HCT116 (cell line): ENCODE measurements around the gene ZNF618. TPM values are rescaled to one million over a fixed set of nuclear protein-coding genes. Genes with fewer than 3 reads are reported as not detected.

Experiments
- ATAC-seq: fragments of 200-7000 bp; cut with Tn5 transposase; 2 replicates; pipeline ENCODE4 v1.9.1; 2020; ENCODE audit warnings: mild to moderate bottlenecking, moderate library complexity
- BruUV-seq: library from RNA; stranded (reverse); fragments of 400-500 nt; replicated peaks from 2 replicates; lab custom pipeline; 2021; lab: Mats Ljungman, UMichigan
- CTCF ChIA-PET: fragments of 300-600 bp; sonication (Branson Sonifier 250); formaldehyde crosslinking; loops from one replicate; lab custom pipeline; 2021; ENCODE audit warnings: antibody characterized with exemption; lab: Charles Lee
- POLR2A ChIA-PET: fragments of 300-600, 350-600 bp; sonication (Branson Sonifier 250); formaldehyde crosslinking; loops from one replicate; lab custom pipeline; 2021; ENCODE audit warnings: antibody characterized with exemption; lab: Charles Lee
- RAD21 ChIA-PET, 2 experiments: fragments of 300-600 bp; sonication (Branson Sonifier 250); formaldehyde crosslinking; loops; one replicate each; lab custom pipeline; 2023; ENCODE audit warnings: low total read pairs in 2 of 2; ENCODE audit not compliant: uncharacterized antibody in 2 of 2, unreplicated experiment in 2 of 2, low non-redundant PET in 1 of 2; lab: Charles Lee
- DNase-seq: peaks from one replicate; pipeline ENCODE4 v3.0.0-alpha.2; 2010; ENCODE audit warnings: low read depth, low spot score
- H2AFZ ChIP-seq: fragments of 200-600 bp; shearing (Covaris generic), sonication (generic); 2 replicates; pipeline ENCODE4 v1.6.1; 2017; ENCODE audit warnings: low read depth, mixed run types, mixed read lengths, antibody characterized with exemption, low read length; ENCODE audit not compliant: poor library complexity, severe bottlenecking
- H3K27ac ChIP-seq: 2 replicates; pipeline ENCODE4 v1.5.1; 2012; ENCODE audit warnings: low read depth, low read length
- H3K27me3 ChIP-seq: fragments of 200-600 bp; sonication (generic); 2 replicates; pipeline ENCODE4 v1.6.1; 2016; ENCODE audit warnings: mixed run types, low read length, mixed read lengths; ENCODE audit not compliant: insufficient read depth
- H3K36me3 ChIP-seq, 2 experiments: fragments of 200-500 bp in 1 of 2; fragments of 200-600 bp in 1 of 2; sonication (Bioruptor generic) in 1 of 2; sonication (generic) in 1 of 2; 2 replicates each; pipeline versions ENCODE4 v1.5.1 to v1.6.1; 2014 to 2016; ENCODE audit warnings: low read length in 2 of 2, inconsistent platforms in 1 of 2, mixed read lengths in 1 of 2, mixed run types in 1 of 2; ENCODE audit not compliant: insufficient read depth in 2 of 2, control insufficient read depth in 1 of 2
- H3K4me1 ChIP-seq, 2 experiments: fragments of 200-600 bp in 1 of 2; sonication (generic) in 1 of 2; 2 replicates each; pipeline versions ENCODE4 v1.5.1 to v1.6.1; 2012 to 2017; ENCODE audit warnings: low read length in 2 of 2, inconsistent platforms in 1 of 2, mild to moderate bottlenecking in 1 of 2, mixed read lengths in 1 of 2, mixed run types in 1 of 2, moderate library complexity in 1 of 2; ENCODE audit not compliant: insufficient read depth in 2 of 2, control insufficient read depth in 1 of 2
- H3K4me2 ChIP-seq: fragments of 200-600 bp; sonication (generic); 2 replicates; pipeline ENCODE4 v1.6.1; 2017; ENCODE audit warnings: mixed run types, low read length, mixed read lengths
- H3K4me3 ChIP-seq, 2 experiments: fragments of 200-600 bp in 1 of 2; sonication (generic) in 1 of 2; replicated peaks in 1 of 2; 2 replicates each; pipeline ENCODE4 v1.5.1; 2011 to 2016; ENCODE audit warnings: low read length in 2 of 2, control low read depth in 1 of 2, low read depth in 1 of 2, mild to moderate bottlenecking in 1 of 2, mixed read lengths in 1 of 2, mixed run types in 1 of 2
- H3K79me2 ChIP-seq: fragments of 200-600 bp; sonication (generic); 2 replicates; pipeline ENCODE4 v1.6.1; 2017; ENCODE audit warnings: mild to moderate bottlenecking, mixed run types, low read length, moderate library complexity, mixed read lengths; ENCODE audit not compliant: insufficient read depth
- H3K9ac ChIP-seq: fragments of 200-600 bp; sonication (generic); 2 replicates; pipeline ENCODE4 v1.6.1; 2016; ENCODE audit warnings: low read length, mixed read lengths
- H3K9me2 ChIP-seq: fragments of 200-600 bp; sonication (generic), shearing (Covaris generic); 2 replicates; pipeline ENCODE4 v1.6.1; 2017; ENCODE audit warnings: mixed run types, mild to moderate bottlenecking, moderate library complexity; ENCODE audit not compliant: insufficient read depth
- H3K9me3 ChIP-seq, 2 experiments: fragments of 200-500 bp in 1 of 2; fragments of 200-600 bp in 1 of 2; sonication (Bioruptor generic) in 1 of 2; sonication (generic) in 1 of 2; 2 replicates each; pipeline ENCODE4 v1.6.1; 2014 to 2017; ENCODE audit warnings: low read length in 2 of 2, mixed read lengths in 2 of 2, inconsistent platforms in 1 of 2, low read depth in 1 of 2, mild to moderate bottlenecking in 1 of 2, mixed run types in 1 of 2, moderate library complexity in 1 of 2; ENCODE audit not compliant: control insufficient read depth in 1 of 2, insufficient read depth in 1 of 2
- H4K20me1 ChIP-seq: fragments of 200-600 bp; sonication (generic), shearing (Covaris generic); 2 replicates; pipeline ENCODE4 v1.6.1; 2017; ENCODE audit warnings: mixed run types, mild to moderate bottlenecking, moderate library complexity; ENCODE audit not compliant: insufficient read depth
- CBX3 ChIP-seq: IDR thresholded peaks from 2 replicates; pipeline ENCODE4 v1.6.1; 2012; ENCODE audit warnings: low read depth
- CEBPB ChIP-seq: IDR thresholded peaks from 2 replicates; pipeline ENCODE4 v1.6.1; 2012; ENCODE audit warnings: low read depth
- EGR1 ChIP-seq: IDR thresholded peaks from 2 replicates; pipeline ENCODE4 v1.6.1; 2012; ENCODE audit warnings: low read depth
- ELF1 ChIP-seq: IDR thresholded peaks from 2 replicates; pipeline ENCODE4 v1.6.1; 2012; ENCODE audit warnings: low read depth, borderline replicate concordance
- EZH2 ChIP-seq: fragments of 200-600 bp; sonication (generic); IDR thresholded peaks from 2 replicates; pipeline ENCODE4 v1.6.1; 2017; ENCODE audit warnings: antibody characterized with exemption, mixed run types
- EZH2phosphoT487 ChIP-seq: fragments of 200-600 bp; IDR thresholded peaks from 2 replicates; pipeline ENCODE4 v1.6.1; 2018; ENCODE audit warnings: antibody characterized with exemption, borderline replicate concordance
- JUND ChIP-seq: IDR thresholded peaks from 2 replicates; pipeline ENCODE4 v1.6.1; 2012
- MAX ChIP-seq: IDR thresholded peaks from 2 replicates; pipeline ENCODE4 v1.6.1; 2012
- POLR2A ChIP-seq: IDR thresholded peaks from 2 replicates; pipeline ENCODE4 v1.7.0; 2011; ENCODE audit warnings: borderline replicate concordance; ENCODE audit not compliant: insufficient read depth, insufficient read length; ENCODE audit errors: extremely low read depth
- POLR2AphosphoS5 ChIP-seq: IDR thresholded peaks from 2 replicates; pipeline ENCODE4 v1.6.1; 2011; ENCODE audit warnings: mild to moderate bottlenecking, low read depth, low read length, moderate library complexity
- RAD21 ChIP-seq: IDR thresholded peaks from 2 replicates; pipeline ENCODE4 v1.6.1; 2012; ENCODE audit warnings: low read depth, mild to moderate bottlenecking
- SIN3A ChIP-seq: IDR thresholded peaks from 2 replicates; pipeline ENCODE4 v1.6.1; 2012; ENCODE audit warnings: low read depth
- SP1 ChIP-seq: IDR thresholded peaks from 2 replicates; pipeline ENCODE4 v1.6.1; 2012; ENCODE audit warnings: low read depth
- SRF ChIP-seq: IDR thresholded peaks from 2 replicates; pipeline ENCODE4 v1.6.1; 2012; ENCODE audit warnings: low read depth
- YY1 ChIP-seq: IDR thresholded peaks from 2 replicates; pipeline ENCODE4 v1.6.1; 2011; ENCODE audit warnings: low read length, low read depth, moderate library complexity, mild to moderate bottlenecking; ENCODE audit not compliant: insufficient replicate concordance; ENCODE audit errors: extremely low read depth
- ZNF274 ChIP-seq: fragments of 200-500 bp; sonication (Bioruptor generic); IDR thresholded peaks from 2 replicates; pipeline ENCODE4 v1.6.1; 2014; ENCODE audit warnings: mild to moderate bottlenecking, low read depth, low read length, inconsistent platforms
- intact Hi-C: fragments of 100-400 bp; cut with micrococcal nuclease; formaldehyde crosslinking; loops from 2 replicates; pipeline ENCODE4 v1.10.0; 2022
- total RNA-seq: library from RNA; stranded (reverse); gene quantifications from one replicate; pipeline ENCODE4 v1.2.1, GENCODE V29; 2021; ENCODE audit not compliant: unreplicated experiment
- TF ChIP-seq, protein P1 (sequence below): IDR thresholded peaks from 2 replicates; pipeline ENCODE4 v1.6.1; 2012; ENCODE audit warnings: low read depth
- TF ChIP-seq, protein P2 (sequence below): IDR thresholded peaks from 2 replicates; pipeline ENCODE4 v1.6.1; 2011; ENCODE audit warnings: mild to moderate bottlenecking, low read length, moderate library complexity; ENCODE audit not compliant: insufficient replicate concordance; ENCODE audit errors: extremely low read depth
- TF ChIP-seq, protein P3 (sequence below), 3 experiments: fragments of 200-600 bp in 1 of 3; sonication (generic) in 1 of 3; IDR thresholded peaks in 2 of 3; conservative IDR thresholded peaks in 1 of 3; 2 replicates each; pipeline ENCODE4 v1.5.1; 2012 to 2017; ENCODE audit warnings: low read depth in 2 of 3, low read length in 2 of 3, antibody characterized with exemption in 1 of 3, borderline replicate concordance in 1 of 3, control low read depth in 1 of 3, mild to moderate bottlenecking in 1 of 3, mixed read lengths in 1 of 3, mixed run types in 1 of 3, moderate library complexity in 1 of 3; ENCODE audit not compliant: insufficient read depth in 1 of 3
- TF ChIP-seq, protein P4 (sequence below): IDR thresholded peaks from 2 replicates; pipeline ENCODE4 v1.6.1; 2012

The ZNF618 gene
- total RNA-seq, 1 experiment from 2014 or later, result 13.5 TPM

DNA sequence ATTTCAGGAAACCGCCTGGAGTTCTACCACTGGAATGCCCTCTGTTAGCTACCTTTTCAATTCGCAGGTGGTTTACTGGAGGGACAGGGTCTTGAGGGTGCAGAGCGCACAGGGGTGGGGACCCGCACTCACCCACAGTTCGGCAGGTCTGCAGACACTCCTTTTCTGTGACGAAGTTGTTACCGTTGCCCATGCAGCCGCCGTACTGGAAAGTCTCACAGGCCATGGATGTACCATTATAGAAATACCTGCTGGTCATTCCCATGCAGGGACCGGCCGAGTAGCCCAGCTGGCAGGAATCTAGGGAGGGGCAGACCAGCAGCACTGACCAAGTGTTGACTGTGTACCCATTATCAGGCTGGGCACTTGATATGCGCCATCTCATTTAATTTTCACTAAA lies 185.2 kb downstream of the ZNF618 start:
- BruUV-seq, result no TSS peak
- Histone ChIP-seq H4K20me1 (no peaks in the 10 kb centered on the region), H3K36me3 (no peaks in the 10 kb centered on the region), H2AFZ (no peak overlapping the region), H3K4me2 (no peak overlapping the region), H3K79me2 (no peaks in the 10 kb centered on the region), H3K4me1 (no peaks in the 10 kb centered on the region), H3K9me3 (no peaks in the 10 kb centered on the region), H3K9me2 (no peaks in the 10 kb centered on the region), H3K4me3 (no peak overlapping the region), H3K27ac (no peak overlapping the region), H3K9ac (no peak overlapping the region), H3K27me3 (0 out of 2 replicates have a peak, but pooled peaks cover 6% of the 10 kb centered on the region)
- DNase-seq, result no peak
- POLR2A ChIA-PET, result no interaction called here
- intact Hi-C loops, result no loop called here
- TF ChIP-seq YY1 (no peak), CEBPB (no peak), RAD21 (no peak), EGR1 (no peak), SRF (no peak), POLR2AphosphoS5 (no peak), MAX (no peak), JUND (no peak), EZH2phosphoT487 (no peak), POLR2A (no peak), SIN3A (no peak), SP1 (no peak), ELF1 (no peak), EZH2 (no peak), CBX3 (no peak), ZNF274 (no peak)
- TF ChIP-seq, protein P1, sequence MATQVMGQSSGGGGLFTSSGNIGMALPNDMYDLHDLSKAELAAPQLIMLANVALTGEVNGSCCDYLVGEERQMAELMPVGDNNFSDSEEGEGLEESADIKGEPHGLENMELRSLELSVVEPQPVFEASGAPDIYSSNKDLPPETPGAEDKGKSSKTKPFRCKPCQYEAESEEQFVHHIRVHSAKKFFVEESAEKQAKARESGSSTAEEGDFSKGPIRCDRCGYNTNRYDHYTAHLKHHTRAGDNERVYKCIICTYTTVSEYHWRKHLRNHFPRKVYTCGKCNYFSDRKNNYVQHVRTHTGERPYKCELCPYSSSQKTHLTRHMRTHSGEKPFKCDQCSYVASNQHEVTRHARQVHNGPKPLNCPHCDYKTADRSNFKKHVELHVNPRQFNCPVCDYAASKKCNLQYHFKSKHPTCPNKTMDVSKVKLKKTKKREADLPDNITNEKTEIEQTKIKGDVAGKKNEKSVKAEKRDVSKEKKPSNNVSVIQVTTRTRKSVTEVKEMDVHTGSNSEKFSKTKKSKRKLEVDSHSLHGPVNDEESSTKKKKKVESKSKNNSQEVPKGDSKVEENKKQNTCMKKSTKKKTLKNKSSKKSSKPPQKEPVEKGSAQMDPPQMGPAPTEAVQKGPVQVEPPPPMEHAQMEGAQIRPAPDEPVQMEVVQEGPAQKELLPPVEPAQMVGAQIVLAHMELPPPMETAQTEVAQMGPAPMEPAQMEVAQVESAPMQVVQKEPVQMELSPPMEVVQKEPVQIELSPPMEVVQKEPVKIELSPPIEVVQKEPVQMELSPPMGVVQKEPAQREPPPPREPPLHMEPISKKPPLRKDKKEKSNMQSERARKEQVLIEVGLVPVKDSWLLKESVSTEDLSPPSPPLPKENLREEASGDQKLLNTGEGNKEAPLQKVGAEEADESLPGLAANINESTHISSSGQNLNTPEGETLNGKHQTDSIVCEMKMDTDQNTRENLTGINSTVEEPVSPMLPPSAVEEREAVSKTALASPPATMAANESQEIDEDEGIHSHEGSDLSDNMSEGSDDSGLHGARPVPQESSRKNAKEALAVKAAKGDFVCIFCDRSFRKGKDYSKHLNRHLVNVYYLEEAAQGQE, result no peak
- TF ChIP-seq, protein P2, sequence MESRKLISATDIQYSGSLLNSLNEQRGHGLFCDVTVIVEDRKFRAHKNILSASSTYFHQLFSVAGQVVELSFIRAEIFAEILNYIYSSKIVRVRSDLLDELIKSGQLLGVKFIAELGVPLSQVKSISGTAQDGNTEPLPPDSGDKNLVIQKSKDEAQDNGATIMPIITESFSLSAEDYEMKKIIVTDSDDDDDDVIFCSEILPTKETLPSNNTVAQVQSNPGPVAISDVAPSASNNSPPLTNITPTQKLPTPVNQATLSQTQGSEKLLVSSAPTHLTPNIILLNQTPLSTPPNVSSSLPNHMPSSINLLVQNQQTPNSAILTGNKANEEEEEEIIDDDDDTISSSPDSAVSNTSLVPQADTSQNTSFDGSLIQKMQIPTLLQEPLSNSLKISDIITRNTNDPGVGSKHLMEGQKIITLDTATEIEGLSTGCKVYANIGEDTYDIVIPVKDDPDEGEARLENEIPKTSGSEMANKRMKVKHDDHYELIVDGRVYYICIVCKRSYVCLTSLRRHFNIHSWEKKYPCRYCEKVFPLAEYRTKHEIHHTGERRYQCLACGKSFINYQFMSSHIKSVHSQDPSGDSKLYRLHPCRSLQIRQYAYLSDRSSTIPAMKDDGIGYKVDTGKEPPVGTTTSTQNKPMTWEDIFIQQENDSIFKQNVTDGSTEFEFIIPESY, result no peak
- TF ChIP-seq, protein P3, sequence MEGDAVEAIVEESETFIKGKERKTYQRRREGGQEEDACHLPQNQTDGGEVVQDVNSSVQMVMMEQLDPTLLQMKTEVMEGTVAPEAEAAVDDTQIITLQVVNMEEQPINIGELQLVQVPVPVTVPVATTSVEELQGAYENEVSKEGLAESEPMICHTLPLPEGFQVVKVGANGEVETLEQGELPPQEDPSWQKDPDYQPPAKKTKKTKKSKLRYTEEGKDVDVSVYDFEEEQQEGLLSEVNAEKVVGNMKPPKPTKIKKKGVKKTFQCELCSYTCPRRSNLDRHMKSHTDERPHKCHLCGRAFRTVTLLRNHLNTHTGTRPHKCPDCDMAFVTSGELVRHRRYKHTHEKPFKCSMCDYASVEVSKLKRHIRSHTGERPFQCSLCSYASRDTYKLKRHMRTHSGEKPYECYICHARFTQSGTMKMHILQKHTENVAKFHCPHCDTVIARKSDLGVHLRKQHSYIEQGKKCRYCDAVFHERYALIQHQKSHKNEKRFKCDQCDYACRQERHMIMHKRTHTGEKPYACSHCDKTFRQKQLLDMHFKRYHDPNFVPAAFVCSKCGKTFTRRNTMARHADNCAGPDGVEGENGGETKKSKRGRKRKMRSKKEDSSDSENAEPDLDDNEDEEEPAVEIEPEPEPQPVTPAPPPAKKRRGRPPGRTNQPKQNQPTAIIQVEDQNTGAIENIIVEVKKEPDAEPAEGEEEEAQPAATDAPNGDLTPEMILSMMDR (IDR thresholded peaks at IDR 0.05 in 2 of 3, conservative IDR thresholded peaks at IDR 0.05 in 1 of 3; ENCODE audit: borderline replicate concordance in 1 of 3, insufficient read depth in 1 of 3, low read depth in 2 of 3, low read length in 2 of 3), result no peak
- TF ChIP-seq, protein P4, sequence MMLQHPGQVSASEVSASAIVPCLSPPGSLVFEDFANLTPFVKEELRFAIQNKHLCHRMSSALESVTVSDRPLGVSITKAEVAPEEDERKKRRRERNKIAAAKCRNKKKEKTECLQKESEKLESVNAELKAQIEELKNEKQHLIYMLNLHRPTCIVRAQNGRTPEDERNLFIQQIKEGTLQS, result no peak
- no peak for ATAC-seq
- RAD21 ChIA-PET, result no interaction called here
- CTCF ChIA-PET, result no interaction called here
